Esophagus mucosa (tissue), 1 donor: ENCODE data around the gene CTNNA3. TPM values are rescaled to one million over a fixed set of nuclear protein-coding genes. Genes with fewer than 3 reads are reported as not detected.
A peak's percentile ranks its signal among the peaks of the same experiment; 100 is the strongest.
"Not testable (repeated sequence)": the region's sequence is repeated elsewhere in the genome, so short reads cannot be mapped to it uniquely, and the experiment has no call there.

ENCODE experiments used
- ATAC-seq: fragments of 200-7000 bp; cut with Tn5 transposase; one replicate; pipeline ENCODE4 v1.9.1; 2020
- total RNA-seq: library from RNA; stranded (reverse); gene quantifications from one replicate; pipeline ENCODE4 v1.2.4, GENCODE V29; 2023
- donor health status: DM: yes; HTN: yes; CAD: no.

CTNNA3 gene
- total RNA-seq, 1 donor from 2014 or later: not detected

DNA sequence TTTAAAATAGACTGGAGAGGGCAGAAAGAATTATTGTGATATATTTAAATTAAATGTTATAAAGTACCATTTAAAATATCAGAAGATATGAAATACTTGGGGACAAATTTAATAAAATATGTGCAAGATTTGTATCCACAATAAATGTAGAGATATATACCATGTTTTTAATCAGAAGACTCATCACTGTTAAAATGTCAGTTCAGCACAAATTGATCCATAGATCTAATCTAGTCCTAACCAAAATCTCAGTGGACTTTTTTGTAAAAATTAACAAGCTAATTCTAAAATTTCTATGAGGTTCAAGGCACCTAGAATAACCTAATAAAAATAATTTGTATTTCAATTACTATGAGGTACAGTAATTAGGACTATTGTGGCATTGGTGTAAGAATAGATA is 96.4 kb downstream of the CTNNA3 start:
- no peak for ATAC-seq

DNA sequence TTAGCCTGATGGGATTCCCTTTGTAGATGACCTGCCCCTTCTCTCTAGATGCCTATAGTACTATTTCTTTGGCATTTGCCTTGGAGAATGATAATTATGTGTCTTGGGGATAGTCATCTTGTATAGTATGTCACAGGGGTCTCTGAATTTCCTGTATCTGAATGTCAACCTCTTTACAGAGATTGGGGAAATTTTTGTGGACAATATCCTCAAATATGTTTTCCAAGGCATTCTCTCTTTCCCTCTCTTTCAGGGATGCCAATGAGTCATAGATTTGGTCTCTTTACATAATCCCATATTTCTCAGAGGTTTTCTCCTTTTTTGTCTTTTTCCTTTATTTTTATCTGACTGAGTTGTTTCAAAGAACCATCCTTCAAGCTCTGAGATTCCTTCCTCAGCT is 99.4 kb downstream of the CTNNA3 start:
- ATAC-seq: no peak

DNA sequence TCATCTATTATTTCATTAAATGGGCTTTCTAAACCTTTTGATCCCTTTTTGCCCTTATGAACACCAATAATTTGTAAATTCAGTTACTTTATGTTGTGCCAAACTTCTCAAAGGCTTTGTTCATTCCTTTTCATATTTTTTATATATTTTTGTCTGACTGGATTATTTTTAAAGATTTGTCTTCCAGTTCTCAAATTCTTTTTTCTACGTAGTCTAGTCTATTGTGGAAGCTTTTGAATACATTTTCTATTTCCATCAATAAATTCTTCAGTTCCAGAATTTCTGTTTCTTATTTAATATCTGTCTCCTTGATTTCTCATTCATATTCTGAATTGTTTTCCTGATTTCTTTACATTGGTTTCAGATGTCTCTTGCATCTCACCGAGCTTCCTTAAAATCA is 108.2 kb downstream of the CTNNA3 start:
- ATAC-seq: no peak

DNA sequence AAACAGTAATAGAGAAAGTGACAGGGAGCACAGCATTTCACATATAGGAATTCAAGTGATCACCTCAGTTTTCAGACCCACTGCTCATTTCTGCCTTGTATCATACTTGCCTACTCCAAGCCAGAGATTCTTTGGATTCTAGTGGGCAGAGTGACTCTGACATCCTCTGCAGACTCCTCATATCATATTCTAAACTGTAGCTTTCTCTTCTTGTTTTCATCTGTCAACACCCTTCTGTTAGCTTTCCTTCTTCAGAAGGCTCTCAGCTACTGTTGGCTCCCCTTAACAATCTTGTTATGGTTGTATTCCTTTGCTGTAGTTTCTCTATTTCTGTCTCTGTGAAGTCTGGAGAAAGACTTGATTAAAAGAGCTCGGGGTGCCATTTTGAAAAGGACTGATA is 120.5 kb downstream of the CTNNA3 start:
- no peak for ATAC-seq

DNA sequence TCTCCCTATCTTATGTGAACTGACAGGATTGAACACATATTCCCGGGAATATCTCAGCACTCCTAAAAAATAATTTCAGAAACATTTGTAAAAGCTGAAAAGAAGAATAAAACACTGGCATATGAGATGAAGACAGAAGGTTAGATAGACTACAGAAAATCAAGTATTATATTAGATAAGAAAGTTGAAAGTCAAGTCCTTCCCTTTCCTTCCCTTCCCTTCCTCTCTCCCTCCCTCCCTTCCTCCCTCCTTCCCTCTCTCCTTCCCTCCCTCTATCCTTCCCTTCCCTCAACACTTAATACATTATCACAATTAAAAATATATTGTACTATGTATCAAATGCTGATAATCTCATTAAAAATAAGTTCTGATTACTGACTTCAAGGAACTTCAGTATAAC is 122.5 kb downstream of the CTNNA3 start:
- no peak for ATAC-seq

DNA sequence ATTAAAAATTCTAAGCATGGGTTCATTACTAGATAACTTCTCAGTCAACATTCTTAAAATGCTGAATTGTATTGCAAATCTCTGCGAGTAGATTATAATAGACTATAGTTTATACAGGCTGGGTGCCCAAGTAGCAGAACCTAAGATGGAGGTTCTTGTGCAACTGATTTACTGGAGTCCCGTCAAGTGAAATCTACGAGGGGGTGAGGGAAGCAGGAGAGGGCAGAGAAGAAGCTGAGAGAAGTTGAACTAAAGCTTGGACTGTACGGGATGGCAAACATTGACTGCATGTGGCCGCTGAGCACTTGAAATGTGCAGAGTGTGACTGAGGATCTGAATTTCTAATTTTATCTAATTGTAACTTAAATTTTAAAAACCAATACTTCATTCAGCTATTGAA is 124.5 kb downstream of the CTNNA3 start:
- ATAC-seq: no peak

DNA sequence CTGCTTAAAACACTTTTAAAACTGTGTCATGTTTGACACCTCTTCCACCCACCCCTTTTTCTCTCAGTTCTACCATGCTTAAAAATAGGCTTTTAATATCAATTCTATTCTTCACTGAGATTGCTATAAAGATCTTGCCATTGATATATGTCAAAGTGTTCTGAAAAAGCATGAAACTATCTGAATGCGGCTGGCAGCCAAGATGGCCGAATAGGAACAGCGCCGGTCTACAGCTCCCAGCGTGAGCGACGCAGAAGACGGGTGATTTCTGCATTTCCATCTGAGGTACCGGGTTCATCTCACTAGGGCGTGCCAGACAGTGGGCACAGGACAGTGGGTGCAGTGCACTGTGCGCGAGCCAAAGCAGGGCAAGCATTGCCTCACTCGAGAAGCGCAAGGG is 137.7 kb downstream of the CTNNA3 start:
- ATAC-seq: not testable (repeated sequence)

DNA sequence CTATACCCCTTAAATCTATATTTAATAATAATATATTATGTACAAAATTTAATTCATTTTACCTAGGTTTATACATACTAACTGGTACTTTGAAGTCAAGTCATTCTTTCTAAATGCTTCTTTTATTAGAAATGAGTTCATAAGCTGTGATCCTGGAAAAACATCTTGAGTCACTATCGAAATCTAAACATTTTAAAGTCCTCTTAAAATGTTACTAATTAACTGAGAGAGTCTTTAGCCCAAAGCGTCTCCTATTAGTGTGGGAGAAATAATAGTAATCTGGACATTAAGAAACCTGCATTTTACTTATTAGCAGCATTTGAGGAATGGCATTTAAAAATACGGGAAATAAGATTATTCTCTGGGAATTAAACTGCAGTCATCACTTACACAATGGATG is 142.7 kb downstream of the CTNNA3 start:
- ATAC-seq: no peak

DNA sequence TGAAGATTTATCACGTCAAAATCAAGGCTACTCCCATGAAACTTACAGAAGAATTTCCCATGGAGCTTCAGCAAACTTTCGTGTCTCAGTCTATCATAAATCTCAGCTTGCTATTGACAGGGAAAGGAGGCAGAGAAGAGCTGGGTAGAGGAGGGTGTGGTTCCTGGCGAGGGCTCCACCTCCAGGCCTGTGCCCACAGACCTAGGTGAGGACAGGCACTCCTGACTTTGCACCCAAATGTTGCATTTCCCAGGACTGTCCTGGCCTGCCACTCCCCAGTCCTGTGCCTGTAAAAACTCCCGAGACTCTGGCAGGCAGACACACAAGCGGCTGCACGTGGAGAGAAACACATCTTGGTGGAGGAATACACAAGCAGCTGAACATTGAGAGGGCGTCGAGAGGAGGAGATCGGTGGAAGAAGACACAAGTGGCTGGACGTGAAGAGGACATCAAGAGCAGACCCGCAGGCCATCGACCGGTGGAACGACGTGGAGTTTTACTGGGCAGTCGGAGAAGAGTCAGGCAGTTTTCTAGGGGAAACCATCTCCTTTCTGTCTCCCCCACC is 145.1 kb downstream of the CTNNA3 start:
- no peak for ATAC-seq

DNA sequence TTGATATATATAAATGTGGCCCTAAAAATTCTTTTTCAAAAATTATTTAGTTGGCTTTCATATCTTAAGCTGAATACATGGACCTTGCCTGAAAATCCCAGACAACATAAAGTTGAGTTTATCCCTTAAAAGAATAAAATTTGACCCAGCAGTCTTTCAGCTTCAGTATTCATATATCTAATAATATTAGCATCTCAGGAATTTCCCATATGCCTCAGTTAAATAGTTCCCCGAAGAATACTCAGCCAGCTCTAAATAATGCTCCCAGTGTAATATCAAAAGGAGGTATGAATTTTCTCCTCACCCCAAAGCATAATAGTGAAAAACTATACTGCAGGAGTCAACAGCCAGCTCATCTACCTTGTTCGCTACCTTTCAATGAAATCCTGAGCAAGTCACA is 145.9 kb downstream of the CTNNA3 start:
- no peak for ATAC-seq

DNA sequence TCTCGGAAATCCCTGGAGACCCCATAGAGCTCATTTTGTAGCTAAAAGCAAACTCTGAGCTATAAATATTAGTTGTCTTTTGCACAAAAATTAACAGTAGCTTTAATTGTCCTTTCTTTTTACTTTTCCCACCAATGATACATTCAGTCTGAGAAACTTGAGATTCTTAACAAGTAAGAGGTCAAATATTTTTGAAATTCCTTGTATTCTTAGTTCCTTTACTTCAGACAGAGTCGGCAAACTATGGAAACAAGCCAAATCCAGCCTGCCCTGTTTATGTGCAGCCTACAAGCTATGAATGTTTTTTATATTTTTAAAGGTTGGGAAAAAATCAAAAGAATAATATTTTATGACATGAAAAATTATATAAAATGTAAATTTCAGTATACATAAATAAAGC is 146.6 kb downstream of the CTNNA3 start:
- ATAC-seq: no peak

DNA sequence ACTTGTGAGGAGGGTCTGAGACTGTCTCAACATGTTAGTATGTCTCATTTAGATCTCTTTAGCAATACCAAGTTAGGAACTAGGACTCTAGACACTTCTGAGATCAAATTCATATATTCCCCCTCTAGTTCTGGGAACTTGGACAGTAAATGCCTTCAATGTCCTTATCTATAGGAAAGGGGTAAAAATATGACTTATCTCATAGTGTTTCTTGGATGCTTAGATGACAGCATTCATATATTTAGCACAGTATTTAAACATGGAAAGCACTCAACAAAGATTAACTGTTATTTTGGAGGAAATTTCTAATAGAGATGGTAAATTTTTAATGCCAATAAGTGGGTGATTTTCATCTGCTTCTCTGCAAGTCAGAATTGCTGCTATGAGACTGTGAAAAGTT is 154.6 kb downstream of the CTNNA3 start:
- ATAC-seq: no peak

DNA sequence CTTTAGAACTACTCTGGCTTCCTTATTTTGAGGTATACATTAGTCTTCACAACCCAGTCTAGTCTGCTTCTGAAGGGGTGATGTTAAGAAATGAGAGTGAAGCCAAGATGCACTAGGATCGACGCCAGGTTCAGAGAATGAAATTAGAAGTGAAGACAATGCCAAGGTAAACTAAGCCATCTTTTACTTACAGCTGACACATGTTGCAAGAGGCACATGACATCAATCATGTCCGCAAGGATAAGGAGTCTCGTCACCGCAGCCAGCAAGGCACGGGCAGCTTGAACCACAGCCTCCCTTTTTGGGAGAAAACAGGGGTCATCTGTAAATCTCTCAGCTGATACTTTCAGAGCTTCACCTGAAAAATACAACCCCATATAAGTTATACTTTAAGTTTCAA is 156.7 kb downstream of the CTNNA3 start:
- no peak for ATAC-seq

DNA sequence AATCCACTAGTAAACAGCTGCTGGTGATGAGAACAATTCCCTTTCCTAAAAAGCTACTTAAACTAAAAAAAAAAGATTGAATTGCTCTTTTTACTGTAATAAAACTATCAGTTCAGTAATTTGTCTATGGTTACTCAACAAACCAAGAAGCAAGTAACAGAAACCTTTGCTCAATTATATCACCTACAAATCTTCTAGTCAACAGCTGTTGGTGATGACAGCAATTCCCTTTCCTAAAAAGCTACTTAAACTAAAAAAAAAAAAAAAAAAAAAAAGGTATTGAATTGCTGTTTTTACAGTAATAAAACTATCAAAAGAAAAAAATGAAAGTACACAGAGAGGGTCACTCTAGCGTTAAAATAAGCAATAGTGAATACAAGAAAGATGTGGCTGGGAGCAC is 158.1 kb downstream of the CTNNA3 start:
- ATAC-seq: no peak

DNA sequence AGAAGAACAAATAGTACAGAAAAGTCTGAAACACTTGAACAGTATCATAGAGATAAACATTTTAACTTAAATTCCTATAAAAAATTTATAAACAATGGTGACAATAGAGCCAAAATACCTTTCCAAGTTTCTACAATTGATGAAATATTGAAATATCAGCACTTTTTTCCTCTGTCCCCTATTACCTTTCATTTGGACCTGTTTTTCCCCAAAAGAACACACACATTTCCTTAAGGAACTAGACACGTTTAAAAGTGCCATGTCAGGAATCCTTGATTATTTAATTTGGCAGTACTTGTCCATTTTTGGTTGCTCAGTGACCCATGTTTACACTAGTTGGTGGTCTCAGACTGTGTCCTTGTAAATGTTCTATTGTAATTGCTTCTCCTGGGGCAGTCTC is 162.6 kb downstream of the CTNNA3 start:
- no peak for ATAC-seq

DNA sequence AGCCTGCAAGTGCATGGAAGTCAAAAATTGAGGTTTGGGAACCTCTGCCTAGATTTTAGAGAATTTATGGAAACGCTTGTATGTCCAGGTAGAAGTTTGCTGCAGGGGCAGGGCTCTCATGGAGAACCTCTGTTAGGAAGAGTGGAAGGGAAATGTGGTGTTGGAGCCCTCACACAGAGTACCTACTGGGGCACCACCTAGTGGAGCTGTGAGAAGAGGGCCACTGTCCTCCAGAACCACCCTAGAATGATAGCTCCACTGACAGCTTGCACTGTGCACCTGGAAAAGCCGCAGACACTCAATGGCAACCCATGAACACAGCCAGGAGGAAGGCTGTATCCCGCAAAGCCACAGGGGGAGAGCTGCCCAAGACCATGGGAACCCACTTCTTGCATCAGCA is 165.0 kb downstream of the CTNNA3 start:
- not testable (repeated sequence) for ATAC-seq

DNA sequence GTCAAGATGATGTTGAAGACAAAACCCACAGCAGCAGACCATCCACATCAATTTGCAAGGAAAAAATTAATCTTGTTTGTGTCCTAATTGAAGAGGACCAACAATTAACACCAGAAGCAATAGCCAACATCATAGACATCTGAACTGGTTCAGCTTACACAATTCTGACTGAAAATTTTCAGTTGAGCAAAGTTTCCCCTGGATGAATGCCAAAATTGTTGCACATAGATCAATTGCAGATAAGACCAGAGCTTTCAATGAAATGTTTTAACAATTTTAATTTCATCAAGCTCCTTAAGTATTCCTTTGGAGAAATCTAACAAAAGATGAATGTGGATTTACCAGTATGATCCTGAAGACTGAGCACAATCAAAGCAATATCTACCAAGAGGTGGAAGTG is 168.6 kb downstream of the CTNNA3 start:
- ATAC-seq: no peak

DNA sequence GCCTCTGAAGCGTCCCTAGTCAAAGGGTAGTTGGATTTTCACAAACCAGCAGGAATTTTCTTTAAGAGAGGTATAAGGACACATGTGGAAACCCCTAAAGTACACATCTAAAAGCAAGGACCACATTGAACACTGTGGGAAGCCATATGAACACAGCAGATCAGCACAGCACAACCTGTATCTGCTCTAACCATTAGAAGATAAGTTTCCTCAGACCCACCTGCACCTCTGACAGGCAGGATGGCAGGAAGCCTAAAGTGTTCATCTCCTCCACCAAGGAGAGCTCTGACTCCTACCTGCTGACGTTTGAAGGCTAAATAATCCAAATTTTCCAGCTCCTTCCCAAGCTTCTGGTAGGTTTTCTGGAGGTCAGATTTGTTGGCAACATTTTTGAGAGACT is 174.4 kb downstream of the CTNNA3 start:
- ATAC-seq: no peak

DNA sequence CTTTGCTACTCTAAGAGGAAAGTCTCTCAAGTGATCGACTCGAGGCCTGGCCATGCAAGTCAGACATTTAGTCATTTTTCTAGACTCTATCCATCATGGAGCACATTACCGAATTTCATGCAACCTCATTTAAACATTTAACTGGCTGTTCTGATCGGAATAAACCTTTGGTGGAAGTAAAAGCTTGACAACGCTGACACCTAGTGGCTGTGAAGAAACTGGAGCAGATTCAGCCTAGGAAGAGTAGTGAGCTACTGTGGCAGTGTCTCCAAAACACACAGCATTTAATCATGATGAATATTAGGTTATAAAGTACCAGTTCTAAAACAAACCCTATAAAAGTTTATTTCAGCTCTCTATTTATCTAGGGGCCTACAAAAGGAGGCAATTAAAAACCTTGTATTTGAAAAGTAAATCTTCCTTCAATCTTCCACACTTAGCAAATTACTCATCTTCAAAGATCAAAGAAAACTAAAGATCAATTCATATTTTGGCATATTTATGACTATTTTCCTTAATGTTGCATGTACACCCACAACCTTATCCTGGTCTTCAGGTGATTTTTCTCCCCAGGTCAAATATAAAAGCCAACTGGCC is 175.0 kb downstream of the CTNNA3 start:
- ATAC-seq: peak; percentile 53

DNA sequence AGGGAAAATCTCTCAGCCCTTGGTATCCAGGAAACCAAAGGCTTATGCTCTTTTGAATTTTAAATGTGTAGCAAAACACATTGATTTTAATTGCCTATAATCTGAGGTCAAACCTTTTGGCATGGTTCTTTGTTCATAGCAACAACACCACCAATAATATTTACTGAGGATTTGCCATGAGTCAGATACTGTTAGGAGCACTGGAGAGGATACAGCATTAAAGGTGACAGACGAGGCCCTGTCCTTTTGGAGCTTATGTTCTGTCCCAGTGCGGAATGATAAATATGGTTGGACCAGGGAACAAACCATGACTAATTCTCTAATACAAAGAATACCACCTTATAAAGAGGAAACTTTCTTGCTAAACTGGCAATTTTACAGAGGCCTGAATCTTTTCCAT is 176.6 kb downstream of the CTNNA3 start:
- no peak for ATAC-seq

DNA sequence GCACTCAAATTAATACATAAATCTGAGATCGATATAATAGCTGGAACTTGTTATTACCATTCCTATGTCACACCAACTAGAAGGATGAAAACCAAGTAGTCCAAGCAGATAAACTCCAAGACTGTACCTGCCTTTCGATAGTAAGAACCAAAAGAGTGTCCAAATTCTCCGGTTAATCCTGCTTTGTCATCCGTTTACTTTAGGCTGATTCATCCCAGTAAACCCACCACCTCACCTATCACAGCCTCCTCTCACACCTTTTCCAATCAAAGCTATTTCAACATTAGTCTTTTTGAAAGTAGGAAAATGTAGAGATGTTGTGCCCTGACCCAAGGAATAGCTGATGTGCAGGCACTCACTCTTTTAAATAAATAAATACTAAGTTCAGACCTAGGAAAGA is 177.2 kb downstream of the CTNNA3 start:
- no peak for ATAC-seq

DNA sequence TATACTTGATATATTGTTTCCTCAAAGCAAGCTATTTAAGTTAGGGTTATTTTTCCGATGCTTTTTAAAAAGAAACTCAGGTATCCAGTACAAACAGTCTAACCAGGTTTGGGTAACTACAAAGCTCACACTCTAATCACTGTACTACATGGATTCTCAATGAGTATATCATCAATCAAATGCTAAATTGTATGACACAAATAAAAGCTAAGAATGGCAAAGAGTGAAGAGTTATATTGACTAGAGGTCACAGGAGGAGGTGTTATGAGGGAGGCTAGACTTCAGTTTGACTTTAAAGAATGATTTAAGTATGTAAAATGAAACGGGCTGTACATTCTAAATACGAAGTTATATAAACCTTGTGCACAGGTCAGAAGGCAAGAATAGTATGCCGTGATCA is 178.0 kb downstream of the CTNNA3 start:
- no peak for ATAC-seq

DNA sequence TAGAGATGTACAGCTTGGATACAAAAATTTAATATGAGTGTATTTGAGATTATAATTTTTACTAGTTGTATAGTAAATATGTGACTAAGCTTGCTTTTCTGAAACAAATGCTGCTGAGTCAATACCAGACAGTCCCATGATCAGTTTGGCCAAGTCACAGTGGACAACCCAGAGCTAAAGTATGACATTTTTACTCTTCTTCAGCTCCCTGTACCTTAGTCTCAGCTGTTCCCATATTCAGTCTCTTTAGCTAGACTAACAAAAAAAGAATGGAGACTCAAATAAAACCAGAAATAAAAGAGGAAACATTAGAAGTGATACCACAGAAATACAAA is 189.3 kb downstream of the CTNNA3 start:
- ATAC-seq: no peak

DNA sequence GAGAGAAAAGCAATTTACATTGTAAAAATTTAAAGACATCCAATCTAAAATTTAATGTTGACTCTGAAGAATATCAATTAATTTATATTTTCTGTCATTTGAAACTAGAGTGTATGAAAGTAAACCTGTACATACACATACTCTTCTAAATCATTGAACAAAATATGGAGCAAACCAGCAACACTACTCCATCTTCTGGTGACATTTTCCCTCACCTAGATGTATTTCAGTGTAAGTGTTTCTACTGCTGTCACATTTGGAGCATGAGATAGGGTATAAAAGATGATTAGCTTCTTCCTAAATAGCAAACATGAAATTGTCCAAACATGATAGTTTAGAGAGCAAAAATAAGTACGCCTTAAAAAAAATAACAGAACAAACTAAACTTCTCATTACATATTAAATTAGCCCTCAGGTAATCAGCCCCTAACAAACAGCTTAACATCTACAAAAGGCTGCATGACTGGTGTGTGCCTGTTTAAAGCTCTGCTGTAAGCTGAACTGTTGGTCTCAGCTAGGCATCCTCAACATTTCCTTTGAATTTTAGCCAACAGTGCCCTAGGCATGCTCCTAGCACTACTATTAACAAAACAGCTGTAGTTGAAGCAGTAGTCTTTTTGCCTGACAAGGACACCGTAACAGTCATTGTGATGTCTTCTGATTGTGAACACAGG is 189.8 kb downstream of the CTNNA3 start:
- no peak for ATAC-seq
